K562 (cell line): Measurements from ENCODE around the gene ERFL. TPM values are rescaled to one million over a fixed set of nuclear protein-coding genes. Genes with fewer than 3 reads are reported as not detected.

ENCODE experiments used
- ARHGAP35 ChIP-seq: fragments of 450-650 bp; IDR thresholded peaks from 2 replicates; pipeline ENCODE4 v1.6.1; 2018; ENCODE audit not compliant: partially characterized antibody
- ARID1B ChIP-seq: fragments of 450-650 bp; IDR thresholded peaks from 2 replicates; pipeline ENCODE4 v1.6.1; 2016; ENCODE audit warnings: antibody characterized with exemption, mild to moderate bottlenecking, inconsistent platforms
- ATF1 ChIP-seq, 2 experiments: fragments of 450-650 bp in 1 of 2; IDR thresholded peaks; 2 replicates each; pipeline ENCODE4 v1.6.1; 2016; ENCODE audit warnings: missing compliant biosample characterization in 1 of 2, missing genetic modification characterization in 1 of 2
- DNMT1 ChIP-seq: fragments of 450-650 bp; IDR thresholded peaks from 2 replicates; pipeline ENCODE4 v1.6.1; 2016; ENCODE audit warnings: antibody characterized with exemption, mild to moderate bottlenecking
- ELF1 ChIP-seq: fragments of 200-800 bp; sonication (Bioruptor generic); IDR thresholded peaks from 2 replicates; pipeline ENCODE4 v1.6.1; 2016; ENCODE audit warnings: missing genetic modification characterization, missing compliant biosample characterization
- FOXK2 ChIP-seq, 2 experiments: fragments of 450-650 bp; IDR thresholded peaks in 1 of 2; conservative IDR thresholded peaks in 1 of 2; 2 replicates each; pipeline ENCODE4 v1.6.1; 2016; ENCODE audit warnings: low read depth in 2 of 2, mild to moderate bottlenecking in 1 of 2
- HCFC1 ChIP-seq: IDR thresholded peaks from 2 replicates; pipeline ENCODE4 v1.6.1; 2012; ENCODE audit warnings: low read depth, low read length, improper control_type of control experiment
- L3MBTL2 ChIP-seq: fragments of 450-650 bp; IDR thresholded peaks from 2 replicates; pipeline ENCODE4 v1.6.1; 2016; ENCODE audit warnings: mild to moderate bottlenecking, moderate library complexity
- MAZ ChIP-seq, 2 experiments: fragments of 450-650 bp in 1 of 2; sonication (generic) in 1 of 2; formaldehyde crosslinking; IDR thresholded peaks in 1 of 2; conservative IDR thresholded peaks in 1 of 2; 2 replicates each; pipeline versions ENCODE4 v1.4.0 to v1.5.0; 2020; ENCODE audit warnings: mild to moderate bottlenecking in 1 of 2, missing genetic modification reagents in 1 of 2
- NUFIP1 ChIP-seq: fragments of 450-650 bp; IDR thresholded peaks from 2 replicates; pipeline ENCODE4 v1.6.1; 2018; ENCODE audit not compliant: partially characterized antibody
- POLR2B ChIP-seq: fragments of 450-650 bp; IDR thresholded peaks from 2 replicates; pipeline ENCODE4 v1.6.1; 2018; ENCODE audit warnings: low read depth; ENCODE audit not compliant: partially characterized antibody
- POLR3G ChIP-seq: IDR thresholded peaks from 2 replicates; pipeline ENCODE4 v1.6.1; 2011; ENCODE audit not compliant: insufficient read length, insufficient replicate concordance; ENCODE audit errors: extremely low read depth
- RBM14 ChIP-seq: fragments of 200-400 bp; formaldehyde crosslinking; IDR thresholded peaks from 2 replicates; pipeline ENCODE4 v1.6.1; 2018; ENCODE audit warnings: low read depth, mild to moderate bottlenecking, low read length, moderate library complexity, borderline replicate concordance; ENCODE audit not compliant: insufficient read depth
- SIRT6 ChIP-seq: IDR thresholded peaks from one replicate; pipeline ENCODE4 v1.6.1; 2012; ENCODE audit warnings: low read depth, mild to moderate bottlenecking, control low read depth, inconsistent platforms, low read length, moderate library complexity
- SUPT5H ChIP-seq: fragments of 450-650 bp; IDR thresholded peaks from 2 replicates; pipeline ENCODE4 v1.6.1; 2016
- ZBTB11 ChIP-seq, 3 experiments: fragments of 200-800 bp in 1 of 3; fragments of 250-450 bp in 1 of 3; fragments of 450-650 bp in 1 of 3; sonication (Bioruptor Pico) in 1 of 3; sonication (Bioruptor generic) in 1 of 3; formaldehyde crosslinking in 1 of 3; IDR thresholded peaks; 2 replicates each; pipeline versions ENCODE4 v1.6.1 to v1.8.0; 2016 to 2022; ENCODE audit warnings: mild to moderate bottlenecking in 2 of 3, missing genetic modification characterization in 2 of 3, missing compliant biosample characterization in 1 of 3, moderate library complexity in 1 of 3
- ZNF586 ChIP-seq: fragments of 450-650 bp; formaldehyde crosslinking; conservative IDR thresholded peaks from 2 replicates; pipeline ENCODE4 v1.4.0; 2020; ENCODE audit warnings: mild to moderate bottlenecking, moderate library complexity
- polyA plus RNA-seq, 8 experiments: library from polyadenylated mRNA; depleted of rRNA in 4 of 8; stranded (reverse) in 5 of 8; unstranded in 3 of 8; fragments of >200 nt; fragmentation: Nextera tagmentation in 2 of 8; fragmentation: Illumina TruSeq in 1 of 8; extraction: Ambion mirVana in 2 of 8; extraction: Trizol in 1 of 8; gene quantifications; 2 replicates each; pipeline versions ENCODE4 v1.2.1 to v1.2.3, GENCODE V29; 2011 to 2014; ENCODE audit warnings: inconsistent platforms in 1 of 8, missing spikeins in 1 of 8
- total RNA-seq, 7 experiments: library from RNA; depleted of rRNA in 6 of 7; stranded (reverse); fragments of >200 nt in 6 of 7; fragmentation: Illumina TruSeq in 2 of 7; extraction: Trizol in 2 of 7; gene quantifications; 2 replicates each; pipeline versions ENCODE4 v1.2.1 to v1.2.3, GENCODE V29; 2011 to 2021; ENCODE audit warnings: low replicate concordance in 1 of 7
- TF ChIP-seq, protein P1 (sequence below): fragments of 450-650 bp; IDR thresholded peaks from 2 replicates; pipeline ENCODE4 v1.6.1; 2018; ENCODE audit warnings: mild to moderate bottlenecking, low read depth; ENCODE audit not compliant: partially characterized antibody
- TF ChIP-seq, protein P2 (sequence below): conservative IDR thresholded peaks from 2 replicates; pipeline ENCODE4 v1.6.1; 2011; ENCODE audit warnings: low read depth, mild to moderate bottlenecking, low read length; ENCODE audit not compliant: control insufficient read depth
- TF ChIP-seq, protein P3 (sequence below): IDR thresholded peaks from 2 replicates; pipeline ENCODE4 v1.6.1; 2011; ENCODE audit warnings: borderline replicate concordance, low read depth, mild to moderate bottlenecking, moderate library complexity, low read length; ENCODE audit not compliant: insufficient read depth, poor library complexity, severe bottlenecking

ERFL gene
- total and polyA plus RNA-seq, 9 of the 15 experiments (the other 6 are each of a cell fraction or from before 2014, with no cell fraction given), result 0.07 to 0.75 (median 0.32) TPM; not detected in 4

GRCh38 chr19:41930322-41930722 lies 2.1 kb upstream of the ERFL start (continued):
- TF ChIP-seq ZBTB11 (CRISPR knock-in tag; IDR thresholded peaks at IDR 0.05) (0 out of 6 replicates have a peak, but pooled peaks of 1 of the 3 experiments have one; percentile 28), POLR2B (peak; percentile 37), RBM14 (no peak), ZNF586 (CRISPR knock-in tag) (no peak), SUPT5H (peak; percentile 57), NUFIP1 (no peak), ARID1B (peak; percentile 40; the same call in 1 of the 2 replicates), MAZ (CRISPR knock-in tag; conservative IDR thresholded peaks at IDR 0.05 in 1 of 2, IDR thresholded peaks at IDR 0.05 in 1 of 2) (peak in 1 of 2 experiments; percentile 31; a peak in 1 of 4 replicates), POLR3G (no peak), DNMT1 (no peak), FOXK2 (conservative IDR thresholded peaks at IDR 0.05 in 1 of 2, IDR thresholded peaks at IDR 0.05 in 1 of 2; ENCODE audit: low read depth in 2 of 2) (peak in 1 of 2 experiments; percentile 58; a peak in 2 of 4 replicates), ATF1 (CRISPR knock-in tag; IDR thresholded peaks at IDR 0.05) (no peak), ATF1 (tag; IDR thresholded peaks at IDR 0.05) (peak; percentile 52), L3MBTL2 (no peak; the same call in 1 of the 2 replicates), HCFC1 (no peak), ELF1 (tag) (peak; percentile 57), SIRT6 (no peak), ARHGAP35 (no peak)
- TF ChIP-seq, protein P1, sequence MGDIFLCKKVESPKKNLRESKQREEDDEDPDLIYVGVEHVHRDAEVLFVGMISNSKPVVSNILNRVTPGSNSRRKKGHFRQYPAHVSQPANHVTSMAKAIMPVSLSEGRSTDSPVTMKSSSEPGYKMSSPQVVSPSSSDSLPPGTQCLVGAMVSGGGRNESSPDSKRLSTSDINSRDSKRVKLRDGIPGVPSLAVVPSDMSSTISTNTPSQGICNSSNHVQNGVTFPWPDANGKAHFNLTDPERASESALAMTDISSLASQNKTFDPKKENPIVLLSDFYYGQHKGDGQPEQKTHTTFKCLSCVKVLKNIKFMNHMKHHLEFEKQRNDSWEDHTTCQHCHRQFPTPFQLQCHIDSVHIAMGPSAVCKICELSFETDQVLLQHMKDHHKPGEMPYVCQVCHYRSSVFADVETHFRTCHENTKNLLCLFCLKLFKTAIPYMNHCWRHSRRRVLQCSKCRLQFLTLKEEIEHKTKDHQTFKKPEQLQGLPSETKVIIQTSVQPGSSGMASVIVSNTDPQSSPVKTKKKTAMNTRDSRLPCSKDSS, result no peak
- TF ChIP-seq, protein P2, sequence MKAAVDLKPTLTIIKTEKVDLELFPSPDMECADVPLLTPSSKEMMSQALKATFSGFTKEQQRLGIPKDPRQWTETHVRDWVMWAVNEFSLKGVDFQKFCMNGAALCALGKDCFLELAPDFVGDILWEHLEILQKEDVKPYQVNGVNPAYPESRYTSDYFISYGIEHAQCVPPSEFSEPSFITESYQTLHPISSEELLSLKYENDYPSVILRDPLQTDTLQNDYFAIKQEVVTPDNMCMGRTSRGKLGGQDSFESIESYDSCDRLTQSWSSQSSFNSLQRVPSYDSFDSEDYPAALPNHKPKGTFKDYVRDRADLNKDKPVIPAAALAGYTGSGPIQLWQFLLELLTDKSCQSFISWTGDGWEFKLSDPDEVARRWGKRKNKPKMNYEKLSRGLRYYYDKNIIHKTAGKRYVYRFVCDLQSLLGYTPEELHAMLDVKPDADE, result no peak
- TF ChIP-seq, protein P3, sequence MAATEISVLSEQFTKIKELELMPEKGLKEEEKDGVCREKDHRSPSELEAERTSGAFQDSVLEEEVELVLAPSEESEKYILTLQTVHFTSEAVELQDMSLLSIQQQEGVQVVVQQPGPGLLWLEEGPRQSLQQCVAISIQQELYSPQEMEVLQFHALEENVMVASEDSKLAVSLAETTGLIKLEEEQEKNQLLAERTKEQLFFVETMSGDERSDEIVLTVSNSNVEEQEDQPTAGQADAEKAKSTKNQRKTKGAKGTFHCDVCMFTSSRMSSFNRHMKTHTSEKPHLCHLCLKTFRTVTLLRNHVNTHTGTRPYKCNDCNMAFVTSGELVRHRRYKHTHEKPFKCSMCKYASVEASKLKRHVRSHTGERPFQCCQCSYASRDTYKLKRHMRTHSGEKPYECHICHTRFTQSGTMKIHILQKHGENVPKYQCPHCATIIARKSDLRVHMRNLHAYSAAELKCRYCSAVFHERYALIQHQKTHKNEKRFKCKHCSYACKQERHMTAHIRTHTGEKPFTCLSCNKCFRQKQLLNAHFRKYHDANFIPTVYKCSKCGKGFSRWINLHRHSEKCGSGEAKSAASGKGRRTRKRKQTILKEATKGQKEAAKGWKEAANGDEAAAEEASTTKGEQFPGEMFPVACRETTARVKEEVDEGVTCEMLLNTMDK, result no peak
